ENCODE measurements around the gene LGMN.
"Not testable (repeated sequence)": the region's sequence is repeated elsewhere in the genome, so short reads cannot be mapped to it uniquely, and the experiment has no call there.

Gene LGMN

GRCh38 chr14:92759300-92759678 is 10.9 kb upstream of the LGMN start:
- DNase-seq (ENCODE audit: low read depth): peak; percentile 44
- TF ChIP-seq, protein P1, sequence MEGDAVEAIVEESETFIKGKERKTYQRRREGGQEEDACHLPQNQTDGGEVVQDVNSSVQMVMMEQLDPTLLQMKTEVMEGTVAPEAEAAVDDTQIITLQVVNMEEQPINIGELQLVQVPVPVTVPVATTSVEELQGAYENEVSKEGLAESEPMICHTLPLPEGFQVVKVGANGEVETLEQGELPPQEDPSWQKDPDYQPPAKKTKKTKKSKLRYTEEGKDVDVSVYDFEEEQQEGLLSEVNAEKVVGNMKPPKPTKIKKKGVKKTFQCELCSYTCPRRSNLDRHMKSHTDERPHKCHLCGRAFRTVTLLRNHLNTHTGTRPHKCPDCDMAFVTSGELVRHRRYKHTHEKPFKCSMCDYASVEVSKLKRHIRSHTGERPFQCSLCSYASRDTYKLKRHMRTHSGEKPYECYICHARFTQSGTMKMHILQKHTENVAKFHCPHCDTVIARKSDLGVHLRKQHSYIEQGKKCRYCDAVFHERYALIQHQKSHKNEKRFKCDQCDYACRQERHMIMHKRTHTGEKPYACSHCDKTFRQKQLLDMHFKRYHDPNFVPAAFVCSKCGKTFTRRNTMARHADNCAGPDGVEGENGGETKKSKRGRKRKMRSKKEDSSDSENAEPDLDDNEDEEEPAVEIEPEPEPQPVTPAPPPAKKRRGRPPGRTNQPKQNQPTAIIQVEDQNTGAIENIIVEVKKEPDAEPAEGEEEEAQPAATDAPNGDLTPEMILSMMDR (conservative IDR thresholded peaks at IDR 0.05; ENCODE audit: control insufficient read depth, insufficient read depth, low read depth, low read length): no peak
- H3K4me3 ChIP-seq (ENCODE audit: control insufficient read depth, low read depth, low read length): no peak overlapping the region

DNA sequence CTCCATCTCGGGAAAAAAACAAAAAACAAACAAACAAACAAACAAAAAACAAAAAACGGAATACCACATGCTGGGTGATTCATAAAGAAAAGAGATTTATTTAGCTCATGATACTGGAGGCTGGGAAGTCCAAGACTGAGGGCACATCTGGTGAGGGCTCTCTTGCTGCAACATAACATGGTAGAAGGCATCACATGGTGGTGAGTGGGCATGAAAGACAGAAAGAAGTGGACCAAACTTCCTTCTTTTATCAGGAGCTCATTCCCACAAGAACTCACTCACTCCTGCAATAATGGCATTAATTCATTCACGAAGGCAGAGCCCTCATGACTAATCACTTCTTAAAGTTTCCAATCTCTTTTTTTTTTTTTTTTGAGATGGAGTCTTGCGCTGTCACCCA is 8.0 kb upstream of the LGMN start:
- TF ChIP-seq, protein P1 (conservative IDR thresholded peaks at IDR 0.05; ENCODE audit: control insufficient read depth, insufficient read depth, low read depth, low read length): no peak
- H3K4me3 ChIP-seq (ENCODE audit: control insufficient read depth, low read depth, low read length): no peak overlapping the region
- DNase-seq (ENCODE audit: low read depth): no peak

DNA sequence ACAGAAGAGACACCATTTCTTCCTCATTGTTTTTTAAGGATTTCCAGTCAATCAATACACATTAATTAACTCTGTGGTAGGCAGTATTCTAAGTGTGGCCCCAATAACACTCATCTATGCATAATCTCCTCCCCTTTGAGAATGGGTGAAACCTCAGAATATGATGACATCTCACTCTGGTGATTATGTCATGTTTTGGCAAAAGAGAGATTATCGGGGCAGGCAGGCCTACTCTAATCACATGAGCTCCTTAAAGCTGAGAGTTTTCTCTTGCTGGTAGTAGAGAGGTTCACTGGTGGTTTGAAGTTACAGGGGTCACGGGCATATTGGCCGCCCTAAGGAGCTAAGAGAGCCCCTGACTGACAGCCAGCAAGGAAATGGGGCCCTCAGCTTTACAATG is 7.1 kb upstream of the LGMN start:
- H3K4me3 ChIP-seq (ENCODE audit: control insufficient read depth, low read depth, low read length): no peak overlapping the region
- TF ChIP-seq, protein P1 (conservative IDR thresholded peaks at IDR 0.05; ENCODE audit: control insufficient read depth, insufficient read depth, low read depth, low read length): no peak
- peak; percentile 60 for DNase-seq (ENCODE audit: low read depth)

DNA sequence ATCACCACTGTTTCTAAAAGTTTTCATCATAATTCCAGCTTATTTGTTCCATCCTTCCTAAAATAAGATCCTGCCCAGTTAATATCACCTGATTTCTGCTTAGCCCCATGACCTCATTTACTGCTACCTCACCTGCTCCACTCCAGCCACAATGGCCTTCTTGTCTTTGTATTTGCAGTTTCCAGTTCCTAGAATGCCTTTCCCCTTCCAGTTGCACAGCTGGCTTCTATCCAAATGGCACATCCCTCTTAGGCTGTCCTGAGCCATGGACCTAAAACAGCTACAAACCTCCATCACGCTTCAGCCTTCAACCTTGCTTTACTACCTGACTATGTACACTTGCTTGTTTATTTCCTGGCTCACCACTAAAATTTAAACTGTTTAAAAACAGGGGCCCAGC is 6.5 kb upstream of the LGMN start:
- TF ChIP-seq, protein P1 (conservative IDR thresholded peaks at IDR 0.05; ENCODE audit: control insufficient read depth, insufficient read depth, low read depth, low read length): no peak

DNA sequence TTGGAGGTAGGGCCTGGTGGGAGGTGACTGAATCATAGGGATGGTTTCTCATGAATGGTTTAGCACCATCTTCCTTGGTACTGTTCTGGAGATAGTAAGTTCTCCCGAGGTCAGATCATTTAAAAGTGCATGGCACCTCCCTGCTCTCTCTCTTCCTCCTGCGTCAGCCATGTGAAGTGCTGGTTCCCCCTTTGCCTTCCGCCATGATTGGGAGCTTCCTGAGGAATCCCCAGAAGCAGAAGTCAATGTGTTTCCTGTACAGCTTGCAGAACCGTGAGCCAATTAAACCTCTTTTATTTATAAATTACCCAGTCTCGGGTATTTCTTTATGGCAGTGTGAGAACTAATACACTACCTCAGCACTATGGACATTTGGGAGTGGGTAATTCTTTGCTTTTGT is 4.8 kb upstream of the LGMN start:
- no peak for DNase-seq (ENCODE audit: low read depth)
- H3K4me3 ChIP-seq (ENCODE audit: control insufficient read depth, low read depth, low read length): no peak overlapping the region
- TF ChIP-seq, protein P1 (conservative IDR thresholded peaks at IDR 0.05; ENCODE audit: control insufficient read depth, insufficient read depth, low read depth, low read length): no peak

More for the DNA sequence above, 6.5 kb upstream of the LGMN start:
- H3K4me3 ChIP-seq (ENCODE audit: control insufficient read depth, low read depth, low read length): no peak overlapping the region
- DNase-seq (ENCODE audit: low read depth): no peak

DNA sequence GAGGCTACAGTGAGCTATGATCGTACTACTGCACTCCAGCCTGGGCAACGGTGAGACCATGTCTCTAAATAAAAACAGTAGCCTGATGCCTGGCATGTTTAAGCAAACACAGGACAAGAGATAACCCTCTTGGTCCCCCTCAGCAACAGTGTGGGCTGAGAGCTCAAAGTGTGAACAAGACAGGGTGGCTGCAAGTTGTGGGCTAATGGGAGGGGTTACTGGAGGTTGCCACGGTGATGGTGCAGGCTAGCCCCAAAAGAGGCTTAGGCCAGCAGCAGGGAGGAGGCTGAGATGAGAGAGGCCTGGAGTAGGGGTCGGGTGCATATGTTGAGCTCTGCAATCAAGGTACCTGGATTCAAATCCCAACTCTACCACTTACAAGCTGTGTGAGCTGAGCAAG is 3.4 kb upstream of the LGMN start:
- TF ChIP-seq, protein P1 (conservative IDR thresholded peaks at IDR 0.05; ENCODE audit: control insufficient read depth, insufficient read depth, low read depth, low read length): no peak
- no peak overlapping the region for H3K4me3 ChIP-seq (ENCODE audit: control insufficient read depth, low read depth, low read length)
- DNase-seq (ENCODE audit: low read depth): no peak

DNA sequence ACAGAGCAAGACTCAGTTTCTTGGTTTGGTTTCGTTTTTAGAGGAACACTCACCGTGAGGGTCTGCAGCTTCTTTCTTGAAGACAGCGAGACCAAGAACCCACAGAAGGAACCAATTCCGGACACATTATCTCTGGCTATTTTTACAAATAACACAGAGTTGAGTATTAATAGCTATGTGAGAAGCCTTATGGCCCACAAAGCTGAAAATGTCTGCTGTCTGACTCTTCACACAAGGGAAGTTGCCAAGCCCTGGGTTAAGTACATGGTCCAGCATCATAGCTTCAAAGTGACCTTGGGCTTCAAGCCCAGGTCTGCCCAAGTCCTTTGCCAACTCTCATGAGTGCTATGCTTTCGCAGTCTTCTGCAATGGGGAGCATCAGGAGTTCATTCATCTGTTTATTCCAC is 2.6 kb upstream of the LGMN start:
- TF ChIP-seq, protein P1 (conservative IDR thresholded peaks at IDR 0.05; ENCODE audit: control insufficient read depth, insufficient read depth, low read depth, low read length): no peak
- no peak for DNase-seq (ENCODE audit: low read depth)
- H3K4me3 ChIP-seq (ENCODE audit: control insufficient read depth, low read depth, low read length): no peak overlapping the region

DNA sequence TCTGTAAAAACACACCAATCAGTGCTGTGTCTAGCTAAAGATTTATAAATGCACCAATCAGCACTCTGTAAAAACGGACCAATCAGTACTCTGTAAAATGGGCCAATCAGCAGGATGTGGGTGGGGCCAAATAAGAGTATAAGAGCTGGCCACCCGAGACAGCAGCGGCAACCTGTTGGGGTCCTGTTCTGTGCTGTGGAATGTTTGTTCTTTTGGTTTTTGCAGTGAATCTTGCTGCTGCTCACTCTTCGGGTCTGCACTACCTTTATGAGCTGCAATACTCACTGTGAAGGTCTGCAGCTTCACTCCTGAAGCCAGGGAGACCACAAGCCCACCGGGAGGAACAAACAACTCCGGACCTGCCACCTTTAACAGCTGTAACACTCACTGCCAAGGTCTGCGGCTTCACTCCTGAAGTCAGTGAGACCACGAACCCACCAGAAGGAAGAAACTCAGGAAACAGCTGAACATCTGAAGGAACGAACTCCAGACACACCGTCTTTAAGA is 1.8 kb upstream of the LGMN start:
- DNase-seq (ENCODE audit: low read depth); H3K4me3 ChIP-seq (ENCODE audit: control insufficient read depth, low read depth, low read length): not testable (repeated sequence)

Measured in fibroblast of mammary gland (primary cell).